Activated T-helper 2 cell treated with anti-CD3 and anti-CD28 coated beads, Interferon-gamma antibody, Interleukin-2, Interleukin-4, amounts not matched to agents 10 μg/mL and 5 μg/mL and 100 μg/mL, durations not matched to agents 14 hours and 24 hours and 36 hours (primary cell): ENCODE data around the gene MAP3K3. TPM values are rescaled to one million over a fixed set of nuclear protein-coding genes. Genes with fewer than 3 reads are reported as not detected.

ENCODE experiments used
- DNase-seq: peaks from one replicate; pipeline ENCODE4 v3.0.0; 2021; ENCODE audit warnings: low spot score
- H3K27ac Mint-ChIP-seq: one replicate; pipeline ENCODE4 v1.8.0; 2021; ENCODE audit warnings: mixed read lengths
- H3K27me3 Mint-ChIP-seq: one replicate; pipeline ENCODE4 v1.8.0; 2021; ENCODE audit warnings: low read depth, mixed read lengths
- H3K36me3 Mint-ChIP-seq: one replicate; pipeline ENCODE4 v1.8.0; 2021; ENCODE audit warnings: low read depth, mixed read lengths
- H3K4me1 Mint-ChIP-seq: one replicate; pipeline ENCODE4 v1.8.0; 2021; ENCODE audit warnings: low read depth, mixed read lengths
- H3K4me3 Mint-ChIP-seq: one replicate; pipeline ENCODE4 v1.8.0; 2021; ENCODE audit warnings: low read depth, mild to moderate bottlenecking, moderate library complexity, mixed read lengths
- H3K9me3 Mint-ChIP-seq: one replicate; pipeline ENCODE4 v1.8.0; 2021; ENCODE audit warnings: mixed read lengths
- intact Hi-C: fragments of 100-400 bp; cut with micrococcal nuclease; formaldehyde crosslinking; loops from one replicate; pipeline ENCODE4 v1.15.1; 2023
- total RNA-seq: library from RNA; stranded (reverse); gene quantifications from 2 replicates; pipeline ENCODE4 v1.2.3, GENCODE V29; 2022

The MAP3K3 gene
- total RNA-seq, 1 donor from 2014 or later = 28.7 TPM

DNA sequence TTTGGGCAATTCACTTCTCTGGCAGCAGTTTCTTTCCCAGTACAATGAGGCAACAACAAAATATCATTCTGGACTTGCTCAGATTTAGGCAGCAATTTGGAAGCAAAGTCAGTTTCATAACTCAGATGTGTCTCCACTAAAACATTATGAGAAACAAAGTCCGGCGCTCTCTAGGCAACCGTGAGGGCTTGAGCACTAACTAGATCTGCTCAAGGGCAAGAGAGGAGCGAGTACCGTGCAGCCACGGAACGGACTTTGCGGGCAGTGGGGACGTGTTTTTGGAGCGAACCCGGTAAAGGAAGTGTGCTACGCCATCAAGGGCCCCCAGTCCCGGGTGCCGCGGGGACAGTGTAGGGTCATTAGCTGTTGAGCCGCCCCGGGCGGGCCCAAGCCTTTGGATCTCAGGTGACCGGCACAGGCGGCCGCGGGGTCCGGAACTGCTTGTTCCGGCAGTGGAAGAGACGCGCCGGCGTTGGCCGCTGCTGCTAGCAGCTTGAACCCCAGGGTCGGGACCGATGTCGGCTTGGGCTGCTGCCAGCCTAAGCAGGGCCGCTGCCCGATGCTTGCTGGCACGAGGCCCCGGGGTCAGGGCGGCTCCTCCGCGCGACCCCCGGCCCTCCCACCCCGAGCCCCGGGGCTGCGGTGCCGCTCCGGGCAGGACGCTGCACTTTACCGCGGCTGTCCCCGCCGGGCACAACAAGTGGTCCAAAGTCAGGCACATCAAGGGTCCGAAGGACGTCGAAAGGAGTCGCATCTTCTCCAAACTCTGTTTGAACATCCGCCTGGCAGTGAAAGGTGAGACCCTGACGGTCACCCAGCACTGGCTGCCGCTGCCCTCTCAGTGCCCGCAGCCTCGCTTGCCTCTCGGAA is 21.4 kb upstream of the MAP3K3 start, which contains the start of gene TACO1:
TSS of gene TACO1 (plus strand) at position 327 of the 870 bp plus-strand sequence. CDS start at position 516, 189 bp downstream.
- Mint-ChIP-seq H3K27ac (peak within 1 kb of the TSS; percentile 74), H3K27me3 (no peaks in the 10 kb centered on the region), H3K9me3 (no peaks in the 10 kb centered on the region), H3K4me3 (peak within 1 kb of the TSS; percentile 90), H3K36me3 (peaks cover 12% of the 10 kb centered on the region), H3K4me1 (peaks cover 34% of the 10 kb centered on the region)
- intact Hi-C loops = loop anchor here (1.0 kb wide), 2 partner anchors 21 to 51 kb away; partner anchors contain the start of genes DCAF7 and MAP3K3
- peak; percentile 70 for DNase-seq

DNA sequence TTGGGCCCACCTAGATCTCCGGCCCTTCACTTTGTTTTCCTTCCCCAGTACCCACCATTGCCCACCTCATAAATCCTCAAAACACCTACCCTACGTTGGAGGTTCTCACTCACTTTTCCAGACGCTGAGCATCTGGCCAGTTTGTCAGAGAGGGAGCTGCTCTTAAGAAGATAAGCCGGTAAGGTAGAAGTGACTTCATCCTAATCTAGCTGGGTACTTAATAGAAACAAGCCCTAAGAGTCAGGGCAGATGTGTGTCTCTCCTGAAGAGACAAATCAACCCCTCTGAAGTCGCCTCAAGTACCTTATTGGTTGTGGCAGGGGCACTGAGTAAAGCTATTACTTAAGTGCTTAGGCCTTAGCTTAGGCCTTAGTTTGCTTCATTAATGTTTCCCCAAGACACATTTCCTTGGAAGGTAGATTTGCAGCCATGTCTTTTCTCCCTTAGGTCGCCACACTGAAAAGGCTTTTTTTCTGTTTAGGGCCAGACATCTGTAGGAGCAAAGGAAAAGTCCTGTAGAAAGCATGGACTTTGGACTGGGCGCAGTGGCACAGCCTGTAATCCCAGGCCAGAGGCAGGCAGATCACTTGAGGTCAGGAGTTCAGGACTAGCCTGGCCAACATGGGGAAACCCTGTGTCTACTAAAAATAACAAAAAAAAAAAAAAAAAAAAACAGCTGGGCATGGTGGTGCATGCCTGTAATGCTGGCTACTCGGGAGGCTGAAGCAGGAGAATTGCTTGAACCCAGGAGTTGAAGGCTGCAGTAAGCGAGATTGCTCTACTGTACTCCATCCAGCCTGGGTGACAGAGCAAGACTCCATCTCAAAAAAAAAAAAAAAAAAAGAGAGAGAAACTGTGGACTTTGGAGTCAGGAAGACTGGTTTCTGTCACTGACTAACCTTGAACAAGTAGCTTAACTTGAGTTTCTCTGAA is 20.5 kb upstream of the MAP3K3 start:
- no peak for DNase-seq
- peak overlapping the region; percentile 74 for H3K27ac Mint-ChIP-seq
- H3K36me3 Mint-ChIP-seq = peaks cover 20% of the 10 kb centered on the region
- no peaks in the 10 kb centered on the region for H3K9me3 Mint-ChIP-seq
- intact Hi-C loops = no loop called here
- peaks cover 34% of the 10 kb centered on the region for H3K4me1 Mint-ChIP-seq
- peak overlapping the region; percentile 90 for H3K4me3 Mint-ChIP-seq
- H3K27me3 Mint-ChIP-seq = no peaks in the 10 kb centered on the region

DNA sequence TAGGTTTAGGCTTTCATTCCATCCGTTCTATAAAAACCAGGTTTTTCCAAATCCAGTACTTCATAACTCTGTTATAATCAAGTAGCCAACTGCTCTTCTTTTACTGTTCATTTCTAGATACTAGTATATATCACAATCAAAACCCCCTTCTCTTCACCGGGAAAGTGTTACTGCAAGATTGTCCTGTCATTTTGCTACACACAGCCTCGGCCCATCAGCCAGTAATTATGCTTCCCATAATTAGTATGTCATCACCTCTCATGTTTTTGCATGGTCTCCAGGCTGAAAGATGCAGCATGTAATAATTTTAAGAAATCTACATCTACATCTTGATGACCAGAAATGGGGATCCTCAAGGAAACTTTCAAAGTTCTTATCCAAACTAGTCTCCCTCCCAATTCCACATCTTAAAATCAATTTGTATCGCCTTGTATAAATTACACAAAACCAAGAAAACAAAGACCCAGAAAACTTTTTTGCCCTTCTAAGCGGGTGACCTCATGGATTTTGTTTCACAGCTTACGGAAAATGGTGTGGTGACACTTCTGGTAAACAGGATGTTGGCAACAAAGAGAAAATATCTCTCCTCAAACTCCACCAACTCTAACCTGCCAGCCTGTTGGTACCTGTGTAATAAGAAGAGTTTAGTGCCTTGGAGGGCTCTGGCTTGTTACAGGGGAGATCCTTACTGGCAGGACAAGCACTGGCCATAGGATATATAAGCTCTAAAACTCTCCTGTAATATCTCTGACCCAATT is 12.2 kb upstream of the MAP3K3 start:
- Mint-ChIP-seq H3K4me3 (no peak overlapping the region), H3K4me1 (peaks cover 8% of the 10 kb centered on the region), H3K27me3 (no peaks in the 10 kb centered on the region), H3K27ac (peak overlapping the region; percentile 68), H3K36me3 (peaks cover 46% of the 10 kb centered on the region), H3K9me3 (no peaks in the 10 kb centered on the region)
- DNase-seq = no peak
- intact Hi-C loops = loop anchor here (5.0 kb wide), 1 partner anchor 133 kb away; the partner anchor contains the start of gene ACE

DNA sequence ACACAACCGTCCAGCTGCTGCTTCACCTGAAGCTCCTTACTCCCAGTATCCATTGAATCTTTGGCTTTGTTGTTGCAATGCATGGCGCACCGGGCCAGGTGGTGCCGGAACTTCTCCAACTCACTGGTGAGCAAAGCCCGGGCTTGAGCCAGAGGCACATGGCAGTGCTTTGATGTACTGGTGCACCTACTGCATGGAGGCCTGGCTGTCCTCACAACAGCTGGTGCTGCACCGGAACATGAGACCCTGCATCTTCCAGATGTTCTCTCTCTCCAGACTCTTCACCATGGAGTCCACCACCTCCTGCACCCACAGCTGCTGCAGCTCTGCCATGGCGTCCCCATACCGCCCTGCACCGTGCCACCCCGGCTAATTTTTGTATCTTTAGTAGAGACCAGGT is 11.4 kb upstream of the MAP3K3 start:
- H3K4me1 Mint-ChIP-seq = peaks cover 8% of the 10 kb centered on the region
- H3K9me3 Mint-ChIP-seq = no peaks in the 10 kb centered on the region
- H3K27ac Mint-ChIP-seq = peak overlapping the region; percentile 68
- DNase-seq = no peak
- H3K27me3 Mint-ChIP-seq = no peaks in the 10 kb centered on the region
- H3K4me3 Mint-ChIP-seq = no peak overlapping the region
- intact Hi-C loops = loop anchor here (5.0 kb wide), 1 partner anchor 134 kb away; the partner anchor contains the start of gene ACE
- H3K36me3 Mint-ChIP-seq = peaks cover 38% of the 10 kb centered on the region

DNA sequence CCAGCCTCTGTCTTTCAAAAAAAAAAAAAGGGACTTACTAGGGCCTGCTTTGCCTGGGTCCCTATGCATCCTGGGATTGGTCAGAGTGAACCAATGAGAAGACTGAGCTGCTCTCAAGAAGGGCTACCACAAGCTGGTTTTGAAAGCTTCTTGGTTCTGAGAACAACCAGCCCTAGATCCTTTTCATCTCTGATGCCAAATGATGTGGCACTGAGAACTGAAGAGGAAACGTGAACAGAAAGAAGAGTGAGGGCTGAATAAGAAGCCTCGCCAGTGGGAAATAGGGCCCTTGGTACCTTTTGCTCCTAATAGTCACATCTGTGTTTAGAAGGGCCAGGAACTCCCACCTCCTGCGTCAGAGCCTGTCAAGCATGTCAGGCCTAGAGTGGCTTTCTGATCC is 10.9 kb upstream of the MAP3K3 start:
- H3K4me1 Mint-ChIP-seq = peaks cover 8% of the 10 kb centered on the region
- no peak for DNase-seq
- H3K9me3 Mint-ChIP-seq = no peaks in the 10 kb centered on the region
- peak overlapping the region; percentile 68 for H3K27ac Mint-ChIP-seq
- no peaks in the 10 kb centered on the region for H3K27me3 Mint-ChIP-seq
- H3K36me3 Mint-ChIP-seq = peaks cover 33% of the 10 kb centered on the region
- intact Hi-C loops = loop anchor here (5.0 kb wide), 1 partner anchor 134 kb away; the partner anchor contains the start of gene ACE
- no peak overlapping the region for H3K4me3 Mint-ChIP-seq

DNA sequence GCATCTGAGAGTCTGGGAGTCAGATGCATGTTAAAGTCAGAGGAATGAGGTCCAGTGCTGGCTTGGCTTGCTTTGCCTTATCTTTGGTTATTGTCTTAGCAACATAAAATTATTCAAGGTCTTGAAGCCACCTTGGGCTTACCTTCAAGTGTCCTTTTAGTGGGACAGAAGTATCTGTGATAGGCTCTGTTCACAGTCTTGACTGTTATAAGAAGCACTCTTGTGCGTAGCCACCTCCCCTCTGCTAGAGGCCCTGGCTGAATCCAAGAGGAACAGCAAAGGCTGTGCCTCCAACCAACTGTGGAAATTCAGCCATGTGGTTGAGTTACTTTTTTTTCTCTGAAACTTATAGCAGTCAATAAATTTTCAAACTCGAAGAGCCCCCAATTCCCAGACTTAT is 8.6 kb upstream of the MAP3K3 start:
- Mint-ChIP-seq H3K27me3 (peaks cover 12% of the 10 kb centered on the region), H3K36me3 (peaks cover 19% of the 10 kb centered on the region), H3K4me3 (no peak overlapping the region), H3K4me1 (peaks cover 8% of the 10 kb centered on the region), H3K9me3 (no peaks in the 10 kb centered on the region), H3K27ac (no peak overlapping the region)
- DNase-seq = no peak
- intact Hi-C loops = loop anchor here (5.0 kb wide), 1 partner anchor 136 kb away; the partner anchor contains the start of gene ACE

DNA sequence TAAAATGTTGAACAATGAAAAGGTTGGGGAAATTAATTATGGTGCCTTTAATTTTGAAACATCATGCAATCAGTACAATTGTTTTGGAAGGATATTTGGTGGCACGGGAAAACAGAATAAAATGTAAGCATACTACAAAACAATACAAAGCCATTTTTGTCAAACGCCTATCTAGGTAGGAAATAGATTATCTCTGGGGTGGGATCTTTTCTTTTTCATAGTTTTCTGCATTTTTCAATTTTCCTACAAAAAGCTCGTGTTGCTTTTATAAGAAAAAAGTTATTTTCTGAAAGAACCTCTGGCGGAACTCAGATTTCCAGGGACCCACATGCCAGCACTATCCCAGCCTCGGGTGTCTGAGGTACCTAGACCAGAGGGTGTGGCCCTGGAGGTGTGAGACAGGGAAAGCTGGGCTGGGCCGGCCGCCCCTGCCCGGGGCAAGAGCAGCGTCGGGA is 961 bp upstream of the MAP3K3 start:
- peaks cover 28% of the 10 kb centered on the region for H3K4me1 Mint-ChIP-seq
- H3K9me3 Mint-ChIP-seq = no peaks in the 10 kb centered on the region
- peaks cover 13% of the 10 kb centered on the region for H3K27me3 Mint-ChIP-seq
- H3K4me3 Mint-ChIP-seq = peak overlapping the region; percentile 88
- no peaks in the 10 kb centered on the region for H3K36me3 Mint-ChIP-seq
- intact Hi-C loops = loop anchor here (5.0 kb wide), 1 partner anchor 221 kb away; the partner anchor contains the start of gene SMARCD2
- no peak for DNase-seq
- H3K27ac Mint-ChIP-seq = no peak overlapping the region

DNA sequence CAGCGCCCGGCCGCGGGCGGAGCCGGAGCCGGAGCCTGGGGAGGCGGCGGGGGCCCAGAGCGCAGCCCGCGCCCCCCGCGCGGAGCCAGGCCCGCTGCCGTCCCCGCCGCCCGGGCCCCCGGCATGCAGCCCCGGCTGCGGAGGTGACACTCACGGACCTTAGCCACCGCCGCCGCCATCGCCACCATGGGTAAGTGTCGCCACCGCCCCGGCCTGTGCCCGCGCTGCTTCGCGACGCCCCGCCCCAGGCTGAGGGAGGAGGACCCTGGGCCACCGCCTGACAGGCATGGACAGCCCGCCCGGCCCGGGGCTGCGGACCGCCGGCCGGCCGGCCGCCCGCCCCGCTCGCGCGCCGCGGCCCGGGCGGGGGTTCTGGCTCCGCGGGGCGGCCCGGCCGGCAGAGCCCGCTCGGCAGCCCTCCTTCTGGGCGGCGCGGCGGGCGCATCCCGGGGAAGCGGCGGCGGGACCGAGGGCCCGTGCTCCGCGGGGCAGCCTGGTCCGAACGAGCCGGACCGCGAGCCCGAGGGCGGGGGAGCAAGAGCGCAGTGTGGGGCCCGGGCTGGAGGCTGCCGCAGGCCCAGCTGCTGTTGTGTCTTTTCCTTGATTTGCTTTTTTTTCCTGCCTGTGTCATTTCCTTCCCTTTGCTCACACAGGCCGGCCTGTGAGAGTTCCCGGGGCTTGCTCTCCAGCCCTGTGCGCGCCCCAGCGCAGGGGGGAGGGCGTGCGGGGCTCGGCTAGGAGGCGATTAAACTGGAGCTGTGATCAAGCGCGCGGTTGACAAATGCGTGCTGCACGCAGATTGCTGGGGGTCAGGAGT is 565 bp downstream of the MAP3K3 start:
- peak; percentile 54 for DNase-seq
- Mint-ChIP-seq H3K36me3 (no peaks in the 10 kb centered on the region), H3K9me3 (no peaks in the 10 kb centered on the region), H3K27ac (peak overlapping the region; percentile 92), H3K4me3 (peak overlapping the region; percentile 99), H3K27me3 (peaks cover 8% of the 10 kb centered on the region), H3K4me1 (peaks cover 31% of the 10 kb centered on the region)
- intact Hi-C loops = loop anchor here (1.0 to 5.0 kb wide), 5 partner anchors 22 to 220 kb away; partner anchors contain the start of genes CCDC47, DCAF7, SMARCD2 and TACO1

DNA sequence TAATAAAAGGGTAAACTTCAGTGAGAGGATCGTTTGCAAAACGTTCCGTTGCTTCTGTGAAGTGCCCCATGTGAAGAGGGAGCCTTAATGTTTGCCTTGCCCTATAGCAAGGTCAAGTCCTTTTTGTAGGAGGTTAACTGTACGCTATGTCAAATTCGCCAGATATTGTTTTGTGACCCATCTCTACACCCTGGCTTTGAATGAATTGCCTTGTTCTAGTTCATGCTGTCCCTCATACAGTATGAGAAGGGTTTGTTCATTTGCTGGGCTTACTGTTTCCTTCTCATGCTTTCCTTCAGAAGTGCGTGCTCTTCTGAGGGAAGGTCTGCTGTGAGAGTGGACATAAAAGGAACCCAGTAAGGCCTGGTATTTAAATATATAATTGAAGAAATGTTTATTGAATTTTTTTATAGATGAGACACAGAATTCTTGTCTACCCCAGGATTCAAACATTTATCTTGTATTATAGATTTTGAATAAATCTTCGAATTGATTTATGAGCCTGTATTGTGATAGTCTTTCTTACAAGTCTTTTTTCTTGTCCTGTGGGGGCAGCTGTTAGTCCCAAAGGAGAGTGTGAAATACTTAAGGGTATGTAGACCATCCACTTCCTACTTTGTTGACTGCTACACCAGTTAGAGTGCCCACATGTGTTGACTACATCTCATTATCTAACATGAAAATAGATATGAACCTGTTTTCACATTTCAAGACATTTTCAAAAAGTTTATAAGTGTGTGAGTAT is 1.7 kb downstream of the MAP3K3 start:
- Mint-ChIP-seq H3K4me3 (peak overlapping the region; percentile 99), H3K36me3 (no peaks in the 10 kb centered on the region), H3K9me3 (no peaks in the 10 kb centered on the region), H3K27me3 (no peaks in the 10 kb centered on the region), H3K4me1 (peaks cover 31% of the 10 kb centered on the region), H3K27ac (no peak overlapping the region)
- intact Hi-C loops = loop anchor here (2.0 to 5.0 kb wide), 2 partner anchors 149 to 218 kb away; partner anchors contain the start of genes CCDC47 and SMARCD2
- no peak for DNase-seq

DNA sequence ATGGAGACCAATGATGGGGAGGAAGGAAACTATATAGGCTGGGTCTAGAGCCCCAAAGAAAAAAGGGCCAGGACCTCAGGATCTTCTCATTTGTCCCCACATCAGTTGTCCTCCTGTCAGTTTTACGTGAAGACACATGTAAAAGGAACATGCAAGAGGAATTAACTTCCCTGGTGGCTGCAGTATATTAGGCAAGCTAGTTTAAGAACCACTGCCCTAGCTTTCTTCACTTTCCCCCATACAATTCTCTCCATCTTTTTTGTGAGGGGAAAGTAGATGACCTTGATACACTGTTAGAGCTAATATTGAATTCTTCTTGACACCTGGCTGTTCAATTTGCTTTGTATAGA is 2.3 kb downstream of the MAP3K3 start:
- Mint-ChIP-seq H3K36me3 (no peaks in the 10 kb centered on the region), H3K4me1 (peaks cover 31% of the 10 kb centered on the region), H3K9me3 (no peaks in the 10 kb centered on the region), H3K4me3 (no peak overlapping the region), H3K27me3 (no peaks in the 10 kb centered on the region), H3K27ac (no peak overlapping the region)
- intact Hi-C loops = loop anchor here (5.0 kb wide), 1 partner anchor 218 kb away; the partner anchor contains the start of gene SMARCD2
- no peak for DNase-seq
